WTC11 (cell line): ENCODE data around the gene RNF4.
"Not testable (repeated sequence)": the region's sequence is repeated elsewhere in the genome, so short reads cannot be mapped to it uniquely, and the experiment has no call there.

ENCODE experiments used
- KAT7 ChIP-seq: sonication (generic); formaldehyde crosslinking; IDR thresholded peaks from 2 replicates; pipeline ENCODE4 v1.8.1; 2023; ENCODE audit warnings: missing genetic modification reagents, mild to moderate bottlenecking, borderline replicate concordance
- TF ChIP-seq, protein P1 (sequence below): sonication (generic); formaldehyde crosslinking; IDR thresholded peaks from 2 replicates; pipeline ENCODE4 v1.8.0; 2022; ENCODE audit warnings: mild to moderate bottlenecking, missing genetic modification reagents
- TF ChIP-seq, protein P2 (sequence below): fragments of 200-600 bp; IDR thresholded peaks from 2 replicates; pipeline ENCODE4 v1.8.0; 2022; ENCODE audit warnings: antibody characterized with exemption

DNA sequence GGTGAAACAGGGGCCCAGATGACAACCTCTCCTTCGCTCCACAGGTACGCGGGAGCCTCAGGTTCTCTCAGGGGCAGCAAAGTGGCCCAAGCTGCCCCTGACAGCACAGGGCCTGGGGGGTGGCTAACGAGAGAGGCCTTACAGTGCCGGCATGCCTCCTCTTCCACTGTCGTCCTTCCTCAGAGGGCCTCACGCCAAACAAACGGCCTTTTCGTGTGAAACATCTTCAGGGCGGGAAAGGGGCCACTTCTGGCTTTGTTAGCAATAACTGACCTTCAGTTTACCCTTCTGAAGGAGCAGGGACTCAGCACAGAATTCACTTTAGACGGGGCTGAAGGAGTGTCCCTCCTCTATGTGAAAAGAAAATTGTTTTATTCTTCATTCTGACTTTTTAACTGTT lies 46.0 kb downstream of the RNF4 start:
- TF ChIP-seq, protein P1, sequence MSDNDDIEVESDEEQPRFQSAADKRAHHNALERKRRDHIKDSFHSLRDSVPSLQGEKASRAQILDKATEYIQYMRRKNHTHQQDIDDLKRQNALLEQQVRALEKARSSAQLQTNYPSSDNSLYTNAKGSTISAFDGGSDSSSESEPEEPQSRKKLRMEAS (CRISPR knock-in tag): not testable (repeated sequence)
- not testable (repeated sequence) for TF ChIP-seq KAT7 (CRISPR knock-in tag)
- TF ChIP-seq, protein P2, sequence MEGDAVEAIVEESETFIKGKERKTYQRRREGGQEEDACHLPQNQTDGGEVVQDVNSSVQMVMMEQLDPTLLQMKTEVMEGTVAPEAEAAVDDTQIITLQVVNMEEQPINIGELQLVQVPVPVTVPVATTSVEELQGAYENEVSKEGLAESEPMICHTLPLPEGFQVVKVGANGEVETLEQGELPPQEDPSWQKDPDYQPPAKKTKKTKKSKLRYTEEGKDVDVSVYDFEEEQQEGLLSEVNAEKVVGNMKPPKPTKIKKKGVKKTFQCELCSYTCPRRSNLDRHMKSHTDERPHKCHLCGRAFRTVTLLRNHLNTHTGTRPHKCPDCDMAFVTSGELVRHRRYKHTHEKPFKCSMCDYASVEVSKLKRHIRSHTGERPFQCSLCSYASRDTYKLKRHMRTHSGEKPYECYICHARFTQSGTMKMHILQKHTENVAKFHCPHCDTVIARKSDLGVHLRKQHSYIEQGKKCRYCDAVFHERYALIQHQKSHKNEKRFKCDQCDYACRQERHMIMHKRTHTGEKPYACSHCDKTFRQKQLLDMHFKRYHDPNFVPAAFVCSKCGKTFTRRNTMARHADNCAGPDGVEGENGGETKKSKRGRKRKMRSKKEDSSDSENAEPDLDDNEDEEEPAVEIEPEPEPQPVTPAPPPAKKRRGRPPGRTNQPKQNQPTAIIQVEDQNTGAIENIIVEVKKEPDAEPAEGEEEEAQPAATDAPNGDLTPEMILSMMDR: not testable (repeated sequence)
